ENCODE results near the gene SP2. TPM values are rescaled to one million over a fixed set of nuclear protein-coding genes. Genes with fewer than 3 reads are reported as not detected.

The SP2 gene
- total RNA-seq, 1 experiment from 2014 or later = 1.6 TPM

- no peak for DNase-seq (ENCODE audit: low read depth)
These were observed 26.0 kb upstream of the SP2 start for GRCh38 chr17:47870056-47870455.

GRCh38 chr17:47871048-47871447 is 25.0 kb upstream of the SP2 start:
- no peak for DNase-seq (ENCODE audit: low read depth)

- DNase-seq (ENCODE audit: low read depth) = no peak
These were observed 23.9 kb upstream of the SP2 start for GRCh38 chr17:47872019-47872650.

GRCh38 chr17:47872651-47873161 is 23.3 kb upstream of the SP2 start:
- no peak for DNase-seq (ENCODE audit: low read depth)

- DNase-seq (ENCODE audit: low read depth) = no peak
These were observed 22.6 kb upstream of the SP2 start for GRCh38 chr17:47873200-47874090.

GRCh38 chr17:47875011-47875985 is 20.7 kb upstream of the SP2 start:
- peak; percentile 40 for DNase-seq (ENCODE audit: low read depth)

GRCh38 chr17:47877368-47878034 is 18.5 kb upstream of the SP2 start:
- no peak for DNase-seq (ENCODE audit: low read depth)

GRCh38 chr17:47878203-47879027 is 17.6 kb upstream of the SP2 start:
- DNase-seq (ENCODE audit: low read depth) = no peak

- DNase-seq (ENCODE audit: low read depth) = peak; percentile 56
These were observed 16.9 kb upstream of the SP2 start for GRCh38 chr17:47879028-47879585.

- DNase-seq (ENCODE audit: low read depth) = no peak
These were observed 16.1 kb upstream of the SP2 start for GRCh38 chr17:47879776-47880454.

GRCh38 chr17:47882247-47882646 is 13.8 kb upstream of the SP2 start:
- peak; percentile 71 for DNase-seq (ENCODE audit: low read depth)

- DNase-seq (ENCODE audit: low read depth) = no peak
These were observed 13.1 kb upstream of the SP2 start for GRCh38 chr17:47882695-47883588.

GRCh38 chr17:47883589-47884426 is 12.2 kb upstream of the SP2 start:
- DNase-seq (ENCODE audit: low read depth) = no peak

- DNase-seq (ENCODE audit: low read depth) = no peak
These were observed 11.7 kb upstream of the SP2 start for GRCh38 chr17:47884427-47884740.

- no peak for DNase-seq (ENCODE audit: low read depth)
These were observed 10.9 kb upstream of the SP2 start for GRCh38 chr17:47884905-47885730.

- DNase-seq (ENCODE audit: low read depth) = no peak
These were observed 7.7 kb upstream of the SP2 start for GRCh38 chr17:47888293-47888692.

Measured in RPMI7951 (cell line).